ENCODE results near the gene CLTC.
A peak's percentile ranks its signal among the peaks of the same experiment; 100 is the strongest.

Gene CLTC

GRCh38 chr17:59601130-59601529 is 18.6 kb upstream of the CLTC start:
- TF ChIP-seq, protein P1, sequence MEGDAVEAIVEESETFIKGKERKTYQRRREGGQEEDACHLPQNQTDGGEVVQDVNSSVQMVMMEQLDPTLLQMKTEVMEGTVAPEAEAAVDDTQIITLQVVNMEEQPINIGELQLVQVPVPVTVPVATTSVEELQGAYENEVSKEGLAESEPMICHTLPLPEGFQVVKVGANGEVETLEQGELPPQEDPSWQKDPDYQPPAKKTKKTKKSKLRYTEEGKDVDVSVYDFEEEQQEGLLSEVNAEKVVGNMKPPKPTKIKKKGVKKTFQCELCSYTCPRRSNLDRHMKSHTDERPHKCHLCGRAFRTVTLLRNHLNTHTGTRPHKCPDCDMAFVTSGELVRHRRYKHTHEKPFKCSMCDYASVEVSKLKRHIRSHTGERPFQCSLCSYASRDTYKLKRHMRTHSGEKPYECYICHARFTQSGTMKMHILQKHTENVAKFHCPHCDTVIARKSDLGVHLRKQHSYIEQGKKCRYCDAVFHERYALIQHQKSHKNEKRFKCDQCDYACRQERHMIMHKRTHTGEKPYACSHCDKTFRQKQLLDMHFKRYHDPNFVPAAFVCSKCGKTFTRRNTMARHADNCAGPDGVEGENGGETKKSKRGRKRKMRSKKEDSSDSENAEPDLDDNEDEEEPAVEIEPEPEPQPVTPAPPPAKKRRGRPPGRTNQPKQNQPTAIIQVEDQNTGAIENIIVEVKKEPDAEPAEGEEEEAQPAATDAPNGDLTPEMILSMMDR (IDR thresholded peaks at IDR 0.05; ENCODE audit: insufficient read depth, low read length): no peak
- no peak for TF ChIP-seq REST (IDR thresholded peaks at IDR 0.05; ENCODE audit: insufficient replicate concordance, low read depth)
- no peak for TF ChIP-seq SPI1 (IDR thresholded peaks at IDR 0.05; ENCODE audit: borderline replicate concordance, low read depth)
- TF ChIP-seq GABPA (IDR thresholded peaks at IDR 0.05; ENCODE audit: low read depth): no peak
- no peak for TF ChIP-seq POLR2AphosphoS5 (IDR thresholded peaks at IDR 0.05; ENCODE audit: low read depth)
- Histone ChIP-seq H3K4me3 (replicated peaks; ENCODE audit: insufficient read depth, low read length) (no peak overlapping the region), H3K27me3 (ENCODE audit: insufficient read depth, poor library complexity, severe bottlenecking) (no peaks in the 10 kb centered on the region), H3K27ac (replicated peaks) (no peak overlapping the region)
- DNase-seq (ENCODE audit: low read depth in 1 of 2, low spot score in 1 of 2): no peak

GRCh38 chr17:59607061-59607460 is 12.6 kb upstream of the CLTC start:
- Histone ChIP-seq H3K27me3 (ENCODE audit: insufficient read depth, poor library complexity, severe bottlenecking) (no peaks in the 10 kb centered on the region), H3K4me3 (replicated peaks; ENCODE audit: insufficient read depth, low read length) (no peak overlapping the region), H3K27ac (replicated peaks) (no peak overlapping the region)
- DNase-seq (ENCODE audit: low read depth in 1 of 2, low spot score in 1 of 2): no peak
- no peak for TF ChIP-seq SPI1 (IDR thresholded peaks at IDR 0.05; ENCODE audit: borderline replicate concordance, low read depth)

DNA sequence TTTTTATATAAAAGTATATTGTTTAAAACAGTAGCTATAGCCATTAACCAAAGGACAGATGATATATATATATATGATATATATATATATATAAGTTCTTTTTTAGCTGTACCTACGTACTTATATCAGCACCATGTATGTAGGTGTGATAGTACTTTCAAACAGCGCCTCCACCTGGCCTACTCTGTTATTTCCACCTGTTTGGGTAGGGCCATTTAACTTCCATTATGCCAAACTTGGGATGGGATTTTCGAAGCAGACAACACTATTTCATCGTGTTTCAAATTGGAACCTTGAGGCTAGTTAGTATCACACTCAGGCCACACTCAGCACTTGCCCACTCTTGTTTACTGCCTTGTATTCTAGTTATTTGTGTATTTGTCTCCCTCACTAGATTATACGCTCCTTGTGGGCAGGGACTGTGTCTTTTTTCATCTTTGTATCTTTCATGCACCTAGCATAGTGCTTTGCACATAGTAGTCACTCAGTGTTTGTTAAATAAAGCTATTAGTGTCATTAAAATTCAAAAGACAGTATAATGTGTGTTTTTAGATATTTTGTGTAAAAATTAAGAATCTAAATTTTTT is 11.8 kb upstream of the CLTC start:
- peak in 1 of 2 experiments; percentile 15 for DNase-seq (ENCODE audit: low read depth in 1 of 2, low spot score in 1 of 2)
- Histone ChIP-seq H3K27ac (replicated peaks) (no peak overlapping the region), H3K4me3 (replicated peaks; ENCODE audit: insufficient read depth, low read length) (no peak overlapping the region), H3K27me3 (ENCODE audit: insufficient read depth, poor library complexity, severe bottlenecking) (no peaks in the 10 kb centered on the region)
- TF ChIP-seq REST (IDR thresholded peaks at IDR 0.05; ENCODE audit: insufficient replicate concordance, low read depth) (no peak), POLR2AphosphoS5 (IDR thresholded peaks at IDR 0.05; ENCODE audit: low read depth) (no peak), GABPA (IDR thresholded peaks at IDR 0.05; ENCODE audit: low read depth) (no peak), SPI1 (IDR thresholded peaks at IDR 0.05; ENCODE audit: borderline replicate concordance, low read depth) (no peak)
- TF ChIP-seq, protein P1 (IDR thresholded peaks at IDR 0.05; ENCODE audit: insufficient read depth, low read length): no peak

DNA sequence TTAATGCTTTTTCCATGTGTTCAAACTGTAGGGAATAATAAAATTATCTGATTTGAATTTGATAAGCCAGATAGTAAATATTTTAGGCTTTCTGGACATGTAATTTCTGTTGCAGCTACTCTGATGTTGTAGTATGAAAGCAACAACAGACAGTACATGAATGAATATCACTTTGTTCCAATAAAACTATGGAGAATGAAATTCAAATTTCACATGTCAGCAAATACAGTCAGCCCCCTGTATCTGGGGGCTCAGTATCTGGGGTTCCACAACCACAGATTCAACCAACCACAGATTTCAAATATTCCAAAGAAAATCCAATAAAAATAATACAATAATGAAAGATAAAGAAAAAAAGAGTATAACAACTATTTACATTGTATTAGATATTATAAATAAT is 8.2 kb upstream of the CLTC start:
- no peak for DNase-seq (ENCODE audit: low read depth in 1 of 2, low spot score in 1 of 2)
- no peak overlapping the region for H3K4me3 ChIP-seq (replicated peaks; ENCODE audit: insufficient read depth, low read length)
- no peak overlapping the region for H3K27ac ChIP-seq (replicated peaks)
- TF ChIP-seq GABPA (IDR thresholded peaks at IDR 0.05; ENCODE audit: low read depth): no peak
- TF ChIP-seq, protein P1 (IDR thresholded peaks at IDR 0.05; ENCODE audit: insufficient read depth, low read length): no peak
- no peak for TF ChIP-seq POLR2AphosphoS5 (IDR thresholded peaks at IDR 0.05; ENCODE audit: low read depth)
- TF ChIP-seq SPI1 (IDR thresholded peaks at IDR 0.05; ENCODE audit: borderline replicate concordance, low read depth): no peak
- TF ChIP-seq REST (IDR thresholded peaks at IDR 0.05; ENCODE audit: insufficient replicate concordance, low read depth): no peak
- no peaks in the 10 kb centered on the region for H3K27me3 ChIP-seq (ENCODE audit: insufficient read depth, poor library complexity, severe bottlenecking)

All from HL-60 (cell line).